Measurements from ENCODE around the gene PLXDC2. TPM values are rescaled to one million over a fixed set of nuclear protein-coding genes. Genes with fewer than 3 reads are reported as not detected.

PLXDC2 gene
- total RNA-seq, 6 donors from 2014 or later = 39.0 to 129 (median 68.0) TPM

GRCh38 chr10:20240643-20241042 is 424.4 kb downstream of the PLXDC2 start:
- no peak overlapping the region for H3K4me3 ChIP-seq
- no peak overlapping the region for H3K27ac ChIP-seq
- DNase-seq = no peak
- WGBS, 2 donors = 73 to 75% methylated on average over 1 of the region's 1 CpG
- H3K27me3 ChIP-seq = no peaks in the 10 kb centered on the region
- H3K36me3 ChIP-seq = peaks cover 0 to 2% (median 0%) of the 10 kb centered on the region in 4 donors
- TF ChIP-seq POLR2A (IDR thresholded peaks at IDR 0.05) (no peak), POLR2AphosphoS5 (IDR thresholded peaks at IDR 0.05) (no peak), EP300 (IDR thresholded peaks at IDR 0.05) (no peak), CTCF (IDR thresholded peaks at IDR 0.05) (no peak)
- no peaks in the 10 kb centered on the region for H3K4me1 ChIP-seq
- no peak for ATAC-seq (ENCODE audit: low FRiP score in 2 of 2)
- no peaks in the 10 kb centered on the region for H3K9me3 ChIP-seq

- H3K9me3 ChIP-seq = no peaks in the 10 kb centered on the region
- ATAC-seq (ENCODE audit: low FRiP score in 2 of 2) (no peak), DNase-seq (no peak)
- WGBS, 2 donors = 73 to 79% methylated on average over 3 of the region's 3 CpGs
- peaks cover 0 to 10% (median 3%) of the 10 kb centered on the region in 4 donors for H3K36me3 ChIP-seq
- H3K4me1 ChIP-seq = no peaks in the 10 kb centered on the region
- no peaks in the 10 kb centered on the region for H3K27me3 ChIP-seq
- no peak overlapping the region for H3K4me3 ChIP-seq
- TF ChIP-seq POLR2AphosphoS5 (IDR thresholded peaks at IDR 0.05) (no peak), CTCF (IDR thresholded peaks at IDR 0.05) (no peak), EP300 (IDR thresholded peaks at IDR 0.05) (no peak), POLR2A (IDR thresholded peaks at IDR 0.05) (no peak)
- H3K27ac ChIP-seq = no peak overlapping the region
Observed at GRCh38 chr10:20247454-20247853, 431.2 kb downstream of the PLXDC2 start.

- H3K36me3 ChIP-seq = peaks cover 0 to 10% (median 3%) of the 10 kb centered on the region in 4 donors
- no peak overlapping the region for H3K27ac ChIP-seq
- ATAC-seq (ENCODE audit: low FRiP score in 2 of 2) (no peak), DNase-seq (no peak)
- H3K4me1 ChIP-seq = no peaks in the 10 kb centered on the region
- WGBS, 2 donors = 87 to 88% methylated on average over 7 of the region's 7 CpGs
- H3K9me3 ChIP-seq = no peaks in the 10 kb centered on the region
- no peak overlapping the region for H3K4me3 ChIP-seq
- TF ChIP-seq EP300 (IDR thresholded peaks at IDR 0.05) (no peak), POLR2A (IDR thresholded peaks at IDR 0.05) (no peak), CTCF (IDR thresholded peaks at IDR 0.05) (no peak), POLR2AphosphoS5 (IDR thresholded peaks at IDR 0.05) (no peak)
- H3K27me3 ChIP-seq = no peaks in the 10 kb centered on the region
Observed at GRCh38 chr10:20247891-20248708, 431.9 kb downstream of the PLXDC2 start.

- H3K27me3 ChIP-seq = no peaks in the 10 kb centered on the region
- H3K4me1 ChIP-seq = no peaks in the 10 kb centered on the region
- no peak overlapping the region for H3K4me3 ChIP-seq
- TF ChIP-seq CTCF (IDR thresholded peaks at IDR 0.05) (no peak), POLR2AphosphoS5 (IDR thresholded peaks at IDR 0.05) (no peak), POLR2A (IDR thresholded peaks at IDR 0.05) (no peak), EP300 (IDR thresholded peaks at IDR 0.05) (no peak)
- no peak overlapping the region for H3K27ac ChIP-seq
- H3K36me3 ChIP-seq = no peaks in the 10 kb centered on the region
- ATAC-seq (ENCODE audit: low FRiP score in 2 of 2) (peak in 1 of 2 donors; percentile 82), DNase-seq (no peak)
- no peaks in the 10 kb centered on the region for H3K9me3 ChIP-seq
- WGBS, 2 donors = 74 to 79% methylated on average over 3 of the region's 3 CpGs
Observed at GRCh38 chr10:20254078-20254477, 437.8 kb downstream of the PLXDC2 start.

GRCh38 chr10:20254497-20254896 is 438.3 kb downstream of the PLXDC2 start:
- H3K27me3 ChIP-seq = no peaks in the 10 kb centered on the region
- 67 to 78% methylated on average over 1 of the region's 1 CpG for WGBS, 2 donors
- no peaks in the 10 kb centered on the region for H3K9me3 ChIP-seq
- TF ChIP-seq POLR2AphosphoS5 (IDR thresholded peaks at IDR 0.05) = no peak
- no peak for TF ChIP-seq CTCF (IDR thresholded peaks at IDR 0.05)
- no peak for TF ChIP-seq POLR2A (IDR thresholded peaks at IDR 0.05)
- TF ChIP-seq EP300 (IDR thresholded peaks at IDR 0.05) = no peak
- DNase-seq = no peak
- H3K27ac ChIP-seq = no peak overlapping the region
- H3K4me1 ChIP-seq = no peaks in the 10 kb centered on the region
- no peaks in the 10 kb centered on the region for H3K36me3 ChIP-seq
- ATAC-seq (ENCODE audit: low FRiP score in 2 of 2) = no peak
- no peak overlapping the region for H3K4me3 ChIP-seq
